IMR-90 (cell line): ENCODE data around the gene PDE11A.

Source experiments
- FOS ChIP-seq: fragments of 150-350 bp; IDR thresholded peaks from 2 replicates; pipeline ENCODE4 v1.6.1; 2016; ENCODE audit warnings: low read depth, low read length
- RAD21 ChIP-seq: IDR thresholded peaks from 2 replicates; pipeline ENCODE4 v1.6.1; 2012; ENCODE audit warnings: low read length, improper control_type of control experiment
- RCOR1 ChIP-seq: IDR thresholded peaks from 2 replicates; pipeline ENCODE4 v1.6.1; 2012; ENCODE audit warnings: mild to moderate bottlenecking, low read length, improper control_type of control experiment; ENCODE audit not compliant: insufficient replicate concordance
- TF ChIP-seq, protein P1 (sequence below): conservative IDR thresholded peaks from 2 replicates; pipeline ENCODE4 v1.5.1; 2012; ENCODE audit warnings: mild to moderate bottlenecking, low read depth, low read length, improper control_type of control experiment

- TF ChIP-seq, protein P1, sequence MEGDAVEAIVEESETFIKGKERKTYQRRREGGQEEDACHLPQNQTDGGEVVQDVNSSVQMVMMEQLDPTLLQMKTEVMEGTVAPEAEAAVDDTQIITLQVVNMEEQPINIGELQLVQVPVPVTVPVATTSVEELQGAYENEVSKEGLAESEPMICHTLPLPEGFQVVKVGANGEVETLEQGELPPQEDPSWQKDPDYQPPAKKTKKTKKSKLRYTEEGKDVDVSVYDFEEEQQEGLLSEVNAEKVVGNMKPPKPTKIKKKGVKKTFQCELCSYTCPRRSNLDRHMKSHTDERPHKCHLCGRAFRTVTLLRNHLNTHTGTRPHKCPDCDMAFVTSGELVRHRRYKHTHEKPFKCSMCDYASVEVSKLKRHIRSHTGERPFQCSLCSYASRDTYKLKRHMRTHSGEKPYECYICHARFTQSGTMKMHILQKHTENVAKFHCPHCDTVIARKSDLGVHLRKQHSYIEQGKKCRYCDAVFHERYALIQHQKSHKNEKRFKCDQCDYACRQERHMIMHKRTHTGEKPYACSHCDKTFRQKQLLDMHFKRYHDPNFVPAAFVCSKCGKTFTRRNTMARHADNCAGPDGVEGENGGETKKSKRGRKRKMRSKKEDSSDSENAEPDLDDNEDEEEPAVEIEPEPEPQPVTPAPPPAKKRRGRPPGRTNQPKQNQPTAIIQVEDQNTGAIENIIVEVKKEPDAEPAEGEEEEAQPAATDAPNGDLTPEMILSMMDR: no peak
- TF ChIP-seq RCOR1: no peak
- TF ChIP-seq RAD21: no peak
- TF ChIP-seq FOS: no peak
Observed at GRCh38 chr2:177597759-177598158, 474.8 kb downstream of the PDE11A start.
